IMR-90 (cell line): ENCODE measurements around the gene FIBCD1. TPM values are rescaled to one million over a fixed set of nuclear protein-coding genes. Genes with fewer than 3 reads are reported as not detected.

Experiments used
- ATAC-seq: fragments of 200-7000 bp; cut with Tn5 transposase; 2 replicates; pipeline ENCODE4 v1.9.1; 2020; ENCODE audit warnings: low read depth, mild to moderate bottlenecking, moderate library complexity
- BruUV-seq: library from RNA; stranded (reverse); fragments of 400-500 nt; replicated peaks from 2 replicates; lab custom pipeline; 2021; lab: Mats Ljungman, UMichigan
- CTCF ChIA-PET: fragments of 300-600 bp; formaldehyde crosslinking; extraction: SDS; loops from one replicate; lab custom pipeline; 2021; ENCODE audit warnings: antibody characterized with exemption; lab: Yijun Ruan, JAX
- POLR2A ChIA-PET: fragments of 300-600 bp; sonication (Branson Sonifier 250); formaldehyde crosslinking; loops from one replicate; lab custom pipeline; 2022; ENCODE audit warnings: antibody characterized with exemption; ENCODE audit not compliant: unreplicated experiment; lab: Charles Lee
- DNase-seq: peaks from one replicate; pipeline ENCODE4 v3.0.0; 2013
- H2AFZ ChIP-seq: replicated peaks from 2 replicates; pipeline ENCODE3; 2013; ENCODE audit warnings: low read length, mild to moderate bottlenecking; ENCODE audit not compliant: poor library complexity
- H2AK5ac ChIP-seq: 2 replicates; pipeline ENCODE4 v1.6.1; 2013; ENCODE audit warnings: low read depth, low read length, inconsistent platforms
- H2AK9ac ChIP-seq: replicated peaks from 2 replicates; pipeline ENCODE3; 2013; ENCODE audit warnings: mild to moderate bottlenecking, low read depth, low read length, moderate library complexity; ENCODE audit not compliant: poor library complexity
- H2BK120ac ChIP-seq: 2 replicates; pipeline ENCODE4 v1.6.1; 2013; ENCODE audit warnings: low read depth, low read length, inconsistent platforms
- H2BK15ac ChIP-seq: 3 replicates; pipeline ENCODE4 v1.6.1; 2013; ENCODE audit warnings: low read depth, low read length, inconsistent platforms
- H2BK20ac ChIP-seq: 2 replicates; pipeline ENCODE4 v1.6.1; 2013; ENCODE audit warnings: low read depth, mild to moderate bottlenecking, inconsistent platforms, low read length, moderate library complexity
- H2BK5ac ChIP-seq: 2 replicates; pipeline ENCODE4 v1.6.1; 2013; ENCODE audit warnings: mild to moderate bottlenecking, low read depth, low read length, inconsistent platforms; ENCODE audit not compliant: poor library complexity, severe bottlenecking
- H3K14ac ChIP-seq: replicated peaks from 2 replicates; pipeline ENCODE4 v1.6.1; 2013; ENCODE audit warnings: low read depth, low read length, inconsistent platforms
- H3K18ac ChIP-seq: 2 replicates; pipeline ENCODE4 v1.6.1; 2013; ENCODE audit warnings: low read depth, low read length, control low read depth
- H3K23ac ChIP-seq: 2 replicates; pipeline ENCODE4 v1.6.1; 2013; ENCODE audit warnings: low read depth, low read length, inconsistent platforms
- H3K27ac ChIP-seq: 2 replicates; pipeline ENCODE4 v1.5.1; 2013; ENCODE audit warnings: mild to moderate bottlenecking, control low read depth, low read length; ENCODE audit not compliant: insufficient read depth
- H3K27me3 ChIP-seq: 2 replicates; pipeline ENCODE4 v1.6.1; 2013; ENCODE audit warnings: low read length; ENCODE audit not compliant: control insufficient read depth, insufficient read depth
- H3K36me3 ChIP-seq: 2 replicates; pipeline ENCODE4 v1.6.1; 2013; ENCODE audit warnings: low read length, mixed read lengths; ENCODE audit not compliant: control insufficient read depth, insufficient read depth
- H3K4ac ChIP-seq: 2 replicates; pipeline ENCODE4 v1.6.1; 2013; ENCODE audit warnings: low read depth, low read length, inconsistent platforms
- H3K4me1 ChIP-seq: 2 replicates; pipeline ENCODE4 v1.6.1; 2013; ENCODE audit warnings: low read length, mixed read lengths; ENCODE audit not compliant: control insufficient read depth, insufficient read depth
- H3K4me2 ChIP-seq: 2 replicates; pipeline ENCODE4 v1.6.1; 2013; ENCODE audit warnings: low read depth, mild to moderate bottlenecking, control low read depth, low read length, moderate library complexity
- H3K4me3 ChIP-seq: 2 replicates; pipeline ENCODE4 v1.5.1; 2013; ENCODE audit warnings: low read depth, mild to moderate bottlenecking, control low read depth, low read length, moderate library complexity; ENCODE audit not compliant: insufficient read depth
- H3K56ac ChIP-seq: 2 replicates; pipeline ENCODE4 v1.6.1; 2013; ENCODE audit warnings: low read length, inconsistent platforms; ENCODE audit not compliant: insufficient read depth; ENCODE audit errors: extremely low read depth
- H3K79me1 ChIP-seq, 2 experiments: 2 replicates each; pipeline ENCODE4 v1.6.1; 2013; ENCODE audit warnings: low read length in 2 of 2, inconsistent platforms in 1 of 2, low read depth in 1 of 2
- H3K9ac ChIP-seq: 2 replicates; pipeline ENCODE4 v1.6.1; 2013; ENCODE audit warnings: low read depth, low read length, control low read depth
- H3K9me1 ChIP-seq: 2 replicates; pipeline ENCODE4 v1.6.1; 2013; ENCODE audit warnings: low read length, inconsistent platforms; ENCODE audit not compliant: insufficient read depth
- H3K9me3 ChIP-seq: 2 replicates; pipeline ENCODE4 v1.6.1; 2013; ENCODE audit warnings: low read length; ENCODE audit not compliant: control insufficient read depth, insufficient read depth
- H4K20me1 ChIP-seq: 2 replicates; pipeline ENCODE4 v1.6.1; 2013; ENCODE audit warnings: low read length, inconsistent platforms; ENCODE audit not compliant: insufficient read depth
- H4K5ac ChIP-seq: 2 replicates; pipeline ENCODE4 v1.6.1; 2013; ENCODE audit warnings: mild to moderate bottlenecking, low read depth, low read length, control low read depth
- H4K8ac ChIP-seq, 2 experiments: 2 replicates each; pipeline ENCODE4 v1.6.1; 2013; ENCODE audit warnings: low read depth in 2 of 2, low read length in 2 of 2, control low read depth in 1 of 2, inconsistent platforms in 1 of 2
- H4K91ac ChIP-seq: 2 replicates; pipeline ENCODE4 v1.6.1; 2013; ENCODE audit warnings: low read depth, low read length, inconsistent platforms; ENCODE audit not compliant: insufficient read depth
- CHD1 ChIP-seq: IDR thresholded peaks from 2 replicates; pipeline ENCODE4 v1.6.1; 2012; ENCODE audit warnings: low read depth, low read length, improper control_type of control experiment
- FOS ChIP-seq: fragments of 150-350 bp; IDR thresholded peaks from 2 replicates; pipeline ENCODE4 v1.6.1; 2016; ENCODE audit warnings: low read depth, low read length
- MAFK ChIP-seq: IDR thresholded peaks from 2 replicates; pipeline ENCODE4 v1.6.1; 2012; ENCODE audit warnings: low read depth, low read length, improper control_type of control experiment
- MAZ ChIP-seq: IDR thresholded peaks from 2 replicates; pipeline ENCODE4 v1.6.1; 2012; ENCODE audit warnings: low read depth, mild to moderate bottlenecking, low read length, improper control_type of control experiment, moderate library complexity, borderline replicate concordance
- POLR2A ChIP-seq: IDR thresholded peaks from 2 replicates; pipeline ENCODE4 v1.6.1; 2012; ENCODE audit warnings: mild to moderate bottlenecking, low read depth, low read length
- RAD21 ChIP-seq: IDR thresholded peaks from 2 replicates; pipeline ENCODE4 v1.6.1; 2012; ENCODE audit warnings: low read length, improper control_type of control experiment
- RCOR1 ChIP-seq: IDR thresholded peaks from 2 replicates; pipeline ENCODE4 v1.6.1; 2012; ENCODE audit warnings: mild to moderate bottlenecking, low read length, improper control_type of control experiment; ENCODE audit not compliant: insufficient replicate concordance
- RFX5 ChIP-seq: IDR thresholded peaks from 2 replicates; pipeline ENCODE4 v1.8.0; 2012; ENCODE audit warnings: low read depth, mild to moderate bottlenecking, low read length, moderate library complexity
- SMC3 ChIP-seq: fragments of 150-350 bp; IDR thresholded peaks from 2 replicates; pipeline ENCODE4 v1.6.1; 2016; ENCODE audit warnings: low read depth, mild to moderate bottlenecking, antibody characterized with exemption, low read length, moderate library complexity
- WGBS, 2 experiments: methylation state at CpG; one replicate each; pipeline versions ENCODE4 v1.1.5 to v1.1.7; 2013; ENCODE audit warnings: missing lambda C conversion rate in 2 of 2; ENCODE audit not compliant: insufficient read length in 1 of 2; ENCODE audit errors: extremely low coverage in 2 of 2; 5-methylcytosine and 5-hydroxymethylcytosine counted together
- dilution Hi-C: fragments of 300-500 bp; cut with HindIII; formaldehyde crosslinking; loops from one replicate; pipeline ENCODE4 v1.14.3; 2018; ENCODE audit warnings: low sequenced_read_pairs; ENCODE audit not compliant: unreplicated experiment
- in situ Hi-C: fragments of 300-500 bp; cut with MboI; formaldehyde crosslinking; loops from 3 replicates; pipeline ENCODE4 v1.14.3; 2019; ENCODE audit warnings: low sequenced_read_pairs, inconsistent platforms, mixed read lengths
- intact Hi-C: fragments of 100-400 bp; cut with micrococcal nuclease; formaldehyde crosslinking; loops from 2 replicates; pipeline ENCODE4 v1.10.0; 2022
- polyA plus RNA-seq, 3 experiments: library from polyadenylated mRNA; depleted of rRNA; stranded (reverse); fragments of >200 nt; gene quantifications; 2 replicates each; pipeline ENCODE4 v1.2.3, GENCODE V29; 2012; ENCODE audit warnings: low replicate concordance in 1 of 3
- total RNA-seq: library from RNA; depleted of rRNA; stranded (reverse); fragments of >200 nt; gene quantifications from 2 replicates; pipeline ENCODE4 v1.2.3, GENCODE V29; 2012
- TF ChIP-seq, protein P1 (sequence below): conservative IDR thresholded peaks from 2 replicates; pipeline ENCODE4 v1.5.1; 2012; ENCODE audit warnings: mild to moderate bottlenecking, low read depth, low read length, improper control_type of control experiment
- TF ChIP-seq, protein P2 (sequence below): fragments of 150-350 bp; IDR thresholded peaks from 2 replicates; pipeline ENCODE4 v1.6.1; 2017; ENCODE audit warnings: mild to moderate bottlenecking, antibody characterized with exemption, low read length, low read depth

FIBCD1 gene
- total and polyA plus RNA-seq, 2 of the 4 experiments (the other 2 are of a cell fraction): 1.1 to 10.1 TPM

DNA sequence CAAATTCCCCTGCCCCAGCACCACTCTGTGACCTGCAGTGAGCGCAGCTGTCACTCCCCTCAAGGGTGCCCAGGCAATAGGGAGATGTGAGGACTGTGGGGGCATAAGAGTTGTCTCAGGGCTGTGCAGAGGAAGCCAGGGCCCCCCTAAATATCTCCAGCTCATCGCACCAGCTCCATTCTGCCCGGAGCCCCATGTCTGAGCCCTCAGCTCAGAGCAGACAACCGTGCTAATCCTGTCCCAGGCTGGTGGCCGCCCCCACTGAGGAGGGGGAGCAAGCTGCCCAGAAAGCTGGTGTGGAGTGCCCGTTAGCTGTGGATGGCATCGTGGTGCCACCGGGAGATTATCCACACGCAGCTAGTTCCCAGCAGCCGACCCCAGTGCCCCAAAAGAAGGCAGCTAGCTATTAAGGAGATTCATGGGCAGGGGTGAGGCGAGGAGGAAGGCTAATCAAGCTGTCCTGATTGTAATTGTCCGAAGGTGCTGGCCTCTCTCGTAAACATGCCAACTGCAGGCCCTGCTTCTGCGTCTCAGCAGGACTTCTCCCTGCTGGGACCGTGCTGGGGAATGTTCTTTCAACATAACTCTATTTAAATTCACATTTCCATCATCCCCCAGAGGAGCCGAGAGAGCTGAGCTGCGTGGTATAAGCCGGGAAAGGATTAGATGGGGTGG, 17.0 kb upstream of the FIBCD1 start:
- Histone ChIP-seq H3K9me1 (0 out of 2 replicates have a peak, but pooled peaks cover 6% of the 10 kb centered on the region), H3K4me1 (no peaks in the 10 kb centered on the region), H2BK5ac (no peak overlapping the region), H2AK5ac (no peak overlapping the region), H4K20me1 (no peaks in the 10 kb centered on the region), H3K14ac (no peak overlapping the region), H3K23ac (no peak overlapping the region), H3K9me3 (no peaks in the 10 kb centered on the region), H2BK120ac (no peak overlapping the region), H3K79me1 (no peaks in the 10 kb centered on the region), H3K36me3 (no peaks in the 10 kb centered on the region), H3K9ac (no peak overlapping the region), H3K56ac (no peak overlapping the region), H2AFZ (no peak overlapping the region), H4K8ac (no peak overlapping the region), H3K4ac (no peak overlapping the region), H4K91ac (no peak overlapping the region), H2BK15ac (no peak overlapping the region), H3K27ac (no peak overlapping the region), H3K18ac (no peak overlapping the region), H2BK20ac (no peak overlapping the region), H3K27me3 (peaks cover 32% of the 10 kb centered on the region), H3K4me2 (no peak overlapping the region), H4K5ac (no peak overlapping the region), H3K4me3 (no peak overlapping the region), H2AK9ac (no peak overlapping the region)
- dilution Hi-C loops: no loop called here
- ChIA-PET CTCF (no interaction called here), POLR2A (no interaction called here)
- in situ Hi-C loops: no loop called here
- intact Hi-C loops: no loop called here
- ATAC-seq: no peak
- TF ChIP-seq RFX5: no peak
- TF ChIP-seq CHD1: no peak
- TF ChIP-seq, protein P1, sequence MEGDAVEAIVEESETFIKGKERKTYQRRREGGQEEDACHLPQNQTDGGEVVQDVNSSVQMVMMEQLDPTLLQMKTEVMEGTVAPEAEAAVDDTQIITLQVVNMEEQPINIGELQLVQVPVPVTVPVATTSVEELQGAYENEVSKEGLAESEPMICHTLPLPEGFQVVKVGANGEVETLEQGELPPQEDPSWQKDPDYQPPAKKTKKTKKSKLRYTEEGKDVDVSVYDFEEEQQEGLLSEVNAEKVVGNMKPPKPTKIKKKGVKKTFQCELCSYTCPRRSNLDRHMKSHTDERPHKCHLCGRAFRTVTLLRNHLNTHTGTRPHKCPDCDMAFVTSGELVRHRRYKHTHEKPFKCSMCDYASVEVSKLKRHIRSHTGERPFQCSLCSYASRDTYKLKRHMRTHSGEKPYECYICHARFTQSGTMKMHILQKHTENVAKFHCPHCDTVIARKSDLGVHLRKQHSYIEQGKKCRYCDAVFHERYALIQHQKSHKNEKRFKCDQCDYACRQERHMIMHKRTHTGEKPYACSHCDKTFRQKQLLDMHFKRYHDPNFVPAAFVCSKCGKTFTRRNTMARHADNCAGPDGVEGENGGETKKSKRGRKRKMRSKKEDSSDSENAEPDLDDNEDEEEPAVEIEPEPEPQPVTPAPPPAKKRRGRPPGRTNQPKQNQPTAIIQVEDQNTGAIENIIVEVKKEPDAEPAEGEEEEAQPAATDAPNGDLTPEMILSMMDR: no peak
- TF ChIP-seq RCOR1: no peak
- no peak for TF ChIP-seq MAZ
- no peak for TF ChIP-seq MAFK
- TF ChIP-seq, protein P2, sequence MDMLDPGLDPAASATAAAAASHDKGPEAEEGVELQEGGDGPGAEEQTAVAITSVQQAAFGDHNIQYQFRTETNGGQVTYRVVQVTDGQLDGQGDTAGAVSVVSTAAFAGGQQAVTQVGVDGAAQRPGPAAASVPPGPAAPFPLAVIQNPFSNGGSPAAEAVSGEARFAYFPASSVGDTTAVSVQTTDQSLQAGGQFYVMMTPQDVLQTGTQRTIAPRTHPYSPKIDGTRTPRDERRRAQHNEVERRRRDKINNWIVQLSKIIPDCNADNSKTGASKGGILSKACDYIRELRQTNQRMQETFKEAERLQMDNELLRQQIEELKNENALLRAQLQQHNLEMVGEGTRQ: no peak
- no peak for TF ChIP-seq RAD21
- TF ChIP-seq POLR2A: no peak
- no peak for TF ChIP-seq FOS
- TF ChIP-seq SMC3: no peak
- no TSS peak for BruUV-seq
- WGBS, 2 experiments: 60% methylated on average over 1 of the region's 18 CpGs; no CpG with 5 or more reads in 1 of the 2 experiments
- no peak for DNase-seq
